B cell (primary cell): ENCODE results near the gene INTU. TPM values are rescaled to one million over a fixed set of nuclear protein-coding genes. Genes with fewer than 3 reads are reported as not detected.

ENCODE experiments used
- ATAC-seq: fragments of 200-7000 bp; cut with Tn5 transposase; one replicate; pipeline ENCODE4 v1.10.0; 2021; ENCODE audit warnings: low read depth, mild to moderate bottlenecking, moderate number of reproducible peaks, moderate library complexity
- CTCF ChIA-PET: fragments of 350-600 bp; sonication (Branson Sonifier 250); formaldehyde crosslinking; loops from one replicate; lab custom pipeline; 2021; ENCODE audit warnings: antibody characterized with exemption, inconsistent platforms; lab: Charles Lee
- POLR2A ChIA-PET: fragments of 350-600 bp; sonication (Branson Sonifier 250); formaldehyde crosslinking; loops from one replicate; lab custom pipeline; 2021; ENCODE audit warnings: antibody characterized with exemption; lab: Charles Lee
- DNase-seq: peaks from one replicate; pipeline ENCODE4 v3.0.0; 2013
- H2AFZ ChIP-seq: 2 replicates; pipeline ENCODE4 v1.6.1; 2012; ENCODE audit warnings: mild to moderate bottlenecking, low read depth, low read length; ENCODE audit not compliant: insufficient read depth, poor library complexity, severe bottlenecking
- H3K27ac ChIP-seq, 2 donors: 1 replicate in 1 of 2; 2 replicates in 1 of 2; pipeline ENCODE4 v1.5.1; 2012 to 2013; ENCODE audit warnings: low read length in 2 of 2, mild to moderate bottlenecking in 2 of 2, moderate library complexity in 1 of 2
- H3K27me3 ChIP-seq, 4 experiments: fragments of 200-600 bp in 1 of 4; sonication (generic) in 1 of 4; replicated peaks in 1 of 4; 1 replicate in 2 of 4; 2 replicates in 2 of 4; pipeline versions ENCODE4 v1.6.1 to v1.7.0; 2013 to 2016; ENCODE audit warnings: low read length in 3 of 4, mild to moderate bottlenecking in 2 of 4, mixed read lengths in 1 of 4, moderate library complexity in 1 of 4; ENCODE audit not compliant: insufficient read depth in 4 of 4, control insufficient read depth in 3 of 4; ENCODE audit errors: control extremely low read depth in 1 of 4
- H3K36me3 ChIP-seq, 2 experiments: replicated peaks in 1 of 2; 1 replicate in 1 of 2; 2 replicates in 1 of 2; pipeline versions ENCODE4 v1.6.1 to v1.7.1; 2013; ENCODE audit warnings: low read length in 1 of 2; ENCODE audit not compliant: insufficient read depth in 2 of 2, control insufficient read depth in 1 of 2; ENCODE audit errors: control extremely low read depth in 1 of 2, extremely low read depth in 1 of 2
- H3K4me1 ChIP-seq, 2 donors: fragments of 200-600 bp in 1 of 2; sonication (generic) in 1 of 2; 1 replicate in 1 of 2; 2 replicates in 1 of 2; pipeline versions ENCODE4 v1.5.1 to v1.6.1; 2013 to 2017; ENCODE audit warnings: low read length in 2 of 2; ENCODE audit not compliant: control insufficient read depth in 2 of 2, insufficient read depth in 2 of 2
- H3K4me2 ChIP-seq: replicated peaks from 2 replicates; pipeline ENCODE3; 2012; ENCODE audit warnings: mild to moderate bottlenecking, low read depth, low read length; ENCODE audit not compliant: poor library complexity, severe bottlenecking
- H3K4me3 ChIP-seq, 5 experiments: fragments of 200-600 bp in 1 of 5; sonication (generic) in 1 of 5; 1 replicate in 3 of 5; 2 replicates in 2 of 5; pipeline versions ENCODE4 v1.5.1 to v1.7.0; 2011 to 2016; ENCODE audit warnings: low read length in 4 of 5, mild to moderate bottlenecking in 4 of 5, low read depth in 2 of 5, control low read depth in 1 of 5, moderate library complexity in 1 of 5; ENCODE audit not compliant: insufficient read depth in 1 of 5; ENCODE audit errors: control extremely low read depth in 1 of 5, extremely low read depth in 1 of 5
- H3K79me2 ChIP-seq: fragments of 200-600 bp; sonication (generic); one replicate; pipeline ENCODE4 v1.6.0; 2016; ENCODE audit warnings: low read length; ENCODE audit not compliant: control insufficient read depth, insufficient read depth
- H3K9ac ChIP-seq: fragments of 200-600 bp; sonication (generic); 2 replicates; pipeline ENCODE4 v1.6.1; 2017; ENCODE audit warnings: mild to moderate bottlenecking, low read length, moderate library complexity
- H3K9me3 ChIP-seq, 3 donors: one replicate each; pipeline versions ENCODE4 v1.6.1 to v1.7.1; 2013; ENCODE audit warnings: low read length in 2 of 3; ENCODE audit not compliant: control insufficient read depth in 2 of 3, insufficient read depth in 1 of 3; ENCODE audit errors: control extremely low read depth in 1 of 3
- H4K20me1 ChIP-seq: 2 replicates; pipeline ENCODE4 v1.6.0; 2012; ENCODE audit warnings: mild to moderate bottlenecking, low read length; ENCODE audit not compliant: insufficient read depth, control insufficient read depth, poor library complexity, severe bottlenecking
- H3K27ac Mint-ChIP-seq: one replicate; pipeline ENCODE4 v1.8.0; 2021; ENCODE audit warnings: mixed read lengths
- H3K27me3 Mint-ChIP-seq: one replicate; pipeline ENCODE4 v1.8.0; 2021; ENCODE audit warnings: mixed read lengths
- H3K4me1 Mint-ChIP-seq: one replicate; pipeline ENCODE4 v1.8.0; 2021; ENCODE audit warnings: mixed read lengths
- H3K4me3 Mint-ChIP-seq: one replicate; pipeline ENCODE4 v1.8.0; 2021; ENCODE audit warnings: mixed read lengths
- H3K9me3 Mint-ChIP-seq: one replicate; pipeline ENCODE4 v1.8.0; 2022; ENCODE audit warnings: mixed read lengths; ENCODE audit not compliant: insufficient read depth
- CTCF ChIP-seq: fragments of 200-600 bp; IDR thresholded peaks from one replicate; pipeline ENCODE4 v1.8.0; 2022; ENCODE audit warnings: antibody characterized with exemption, mild to moderate bottlenecking
- EZH2 ChIP-seq: IDR thresholded peaks from 2 replicates; pipeline ENCODE4 v1.6.1; 2012; ENCODE audit warnings: borderline replicate concordance, low read depth, mild to moderate bottlenecking, moderate library complexity, low read length; ENCODE audit not compliant: insufficient read depth, poor library complexity, severe bottlenecking
- WGBS: methylation state at CpG from one replicate; pipeline ENCODE4 v1.1.5; 2013; ENCODE audit warnings: missing lambda C conversion rate; ENCODE audit not compliant: insufficient coverage; 5-methylcytosine and 5-hydroxymethylcytosine counted together
- intact Hi-C: fragments of 100-400 bp; cut with micrococcal nuclease; formaldehyde crosslinking; loops from one replicate; pipeline ENCODE4 v1.10.0; 2022
- polyA plus RNA-seq: library from polyadenylated mRNA; depleted of rRNA; stranded (reverse); fragments of >200 nt; gene quantifications from 2 replicates; pipeline ENCODE4 v1.2.3, GENCODE V29; 2012
- total RNA-seq, 2 donors: library from RNA; stranded (reverse); fragments of 120-200 nt in 1 of 2; gene quantifications; 1 replicate in 1 of 2; 2 replicates in 1 of 2; pipeline versions ENCODE4 v1.2.3 to v1.2.4, GENCODE V29; 2013 to 2022

The INTU gene
- total and polyA plus RNA-seq, 2 donors (not counting 1 experiment from before 2014, with no cell fraction given): not detected

GRCh38 chr4:127759228-127759820 lies 126.6 kb downstream of the INTU start:
- peaks cover 3% of the 10 kb centered on the region for H3K27me3 Mint-ChIP-seq
- no peak overlapping the region for H3K4me3 Mint-ChIP-seq
- H3K4me1 Mint-ChIP-seq: no peaks in the 10 kb centered on the region
- no peak overlapping the region for H3K27ac ChIP-seq
- ATAC-seq (no peak), DNase-seq (no peak)
- no peaks in the 10 kb centered on the region for H3K27me3 ChIP-seq
- ChIA-PET POLR2A (no interaction called here), CTCF (no interaction called here)
- peaks cover 0 to 2% (median 2%) of the 10 kb centered on the region in 3 donors for H3K9me3 ChIP-seq
- peaks cover 2% of the 10 kb centered on the region for H3K9me3 Mint-ChIP-seq
- no peaks in the 10 kb centered on the region for H3K36me3 ChIP-seq
- WGBS: no CpG with 5 or more reads among the region's 2 CpGs
- intact Hi-C loops: no loop called here
- no peak overlapping the region for H3K9ac ChIP-seq
- no peak overlapping the region for H2AFZ ChIP-seq
- H3K4me2 ChIP-seq: no peak overlapping the region
- H3K4me1 ChIP-seq: no peaks in the 10 kb centered on the region
- H4K20me1 ChIP-seq: no peaks in the 10 kb centered on the region
- no peak overlapping the region for H3K27ac Mint-ChIP-seq
- no peak overlapping the region for H3K4me3 ChIP-seq
- H3K79me2 ChIP-seq: no peaks in the 10 kb centered on the region
- no peak for TF ChIP-seq CTCF
- TF ChIP-seq EZH2: no peak

- H2AFZ ChIP-seq: no peak overlapping the region
- H4K20me1 ChIP-seq: no peaks in the 10 kb centered on the region
- CTCF ChIA-PET: no interaction called here
- H3K4me3 Mint-ChIP-seq: no peak overlapping the region
- WGBS: 100% methylated on average over 1 of the region's 3 CpGs
- no peaks in the 10 kb centered on the region for H3K4me1 ChIP-seq
- TF ChIP-seq CTCF (no peak), EZH2 (no peak)
- no peaks in the 10 kb centered on the region for H3K27me3 ChIP-seq
- DNase-seq (no peak), ATAC-seq (no peak)
- no peak overlapping the region for H3K4me3 ChIP-seq
- peaks cover 3% of the 10 kb centered on the region for H3K27me3 Mint-ChIP-seq
- POLR2A ChIA-PET: no interaction called here
- H3K9me3 ChIP-seq: peaks cover 0 to 2% (median 2%) of the 10 kb centered on the region in 3 donors
- H3K79me2 ChIP-seq: no peaks in the 10 kb centered on the region
- H3K27ac Mint-ChIP-seq: no peak overlapping the region
- no peak overlapping the region for H3K4me2 ChIP-seq
- intact Hi-C loops: no loop called here
- peaks cover 2% of the 10 kb centered on the region for H3K9me3 Mint-ChIP-seq
- H3K27ac ChIP-seq: no peak overlapping the region
- no peaks in the 10 kb centered on the region for H3K36me3 ChIP-seq
- no peak overlapping the region for H3K9ac ChIP-seq
- H3K4me1 Mint-ChIP-seq: no peaks in the 10 kb centered on the region
Observed at GRCh38 chr4:127759893-127760292, 127.1 kb downstream of the INTU start.
